ENCODE data around the gene ZBTB43.

DNA sequence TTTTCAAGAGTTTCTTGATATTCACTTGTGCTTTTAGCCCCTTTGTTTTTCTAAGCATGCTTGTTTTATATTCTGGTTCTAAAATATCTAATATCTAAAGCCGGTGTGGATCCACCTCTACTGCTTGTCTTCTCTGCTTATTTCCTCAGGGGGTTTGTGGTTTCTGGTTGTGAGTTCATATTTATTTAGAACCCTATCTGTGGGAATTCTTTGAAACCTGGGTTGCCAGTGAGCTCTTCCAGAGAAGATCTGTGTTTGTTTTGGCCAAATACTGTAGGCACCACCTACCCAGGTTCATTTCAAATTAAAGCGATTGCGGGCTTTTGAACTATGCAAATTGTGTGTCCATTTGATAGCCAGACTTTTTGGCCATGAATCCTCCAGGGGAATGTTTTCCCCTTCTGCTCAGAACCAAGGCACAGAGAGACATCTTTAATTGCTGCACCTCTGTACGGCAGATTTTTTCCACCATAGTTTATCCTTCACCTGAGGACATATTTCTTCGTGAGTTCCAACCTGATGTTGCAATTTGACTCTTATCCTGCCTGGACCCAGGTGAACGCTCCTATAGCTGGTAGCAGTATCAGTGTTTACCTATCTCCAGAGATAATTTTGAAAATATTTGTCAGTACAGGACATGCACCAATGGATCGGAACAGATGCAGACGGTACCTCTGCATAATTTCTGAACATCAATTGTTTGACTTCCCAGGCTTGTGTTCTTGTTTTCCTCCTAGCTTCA, 2.4 kb upstream of the ZBTB43 start:
- TF ChIP-seq CTCF (IDR thresholded peaks at IDR 0.05; ENCODE audit: borderline replicate concordance, extremely low read depth, low read length, poor library complexity, severe bottlenecking) (no peak), EZH2 (IDR thresholded peaks at IDR 0.05; ENCODE audit: borderline replicate concordance, low read depth, low read length, severe bottlenecking) (no peak)
